ENCODE measurements around the gene DNAJB8. TPM values are rescaled to one million over a fixed set of nuclear protein-coding genes. Genes with fewer than 3 reads are reported as not detected.

Gene DNAJB8
- total and polyA plus RNA-seq, 9 of the 15 experiments (the other 6 are each of a cell fraction or from before 2014, with no cell fraction given), result not detected

DNA sequence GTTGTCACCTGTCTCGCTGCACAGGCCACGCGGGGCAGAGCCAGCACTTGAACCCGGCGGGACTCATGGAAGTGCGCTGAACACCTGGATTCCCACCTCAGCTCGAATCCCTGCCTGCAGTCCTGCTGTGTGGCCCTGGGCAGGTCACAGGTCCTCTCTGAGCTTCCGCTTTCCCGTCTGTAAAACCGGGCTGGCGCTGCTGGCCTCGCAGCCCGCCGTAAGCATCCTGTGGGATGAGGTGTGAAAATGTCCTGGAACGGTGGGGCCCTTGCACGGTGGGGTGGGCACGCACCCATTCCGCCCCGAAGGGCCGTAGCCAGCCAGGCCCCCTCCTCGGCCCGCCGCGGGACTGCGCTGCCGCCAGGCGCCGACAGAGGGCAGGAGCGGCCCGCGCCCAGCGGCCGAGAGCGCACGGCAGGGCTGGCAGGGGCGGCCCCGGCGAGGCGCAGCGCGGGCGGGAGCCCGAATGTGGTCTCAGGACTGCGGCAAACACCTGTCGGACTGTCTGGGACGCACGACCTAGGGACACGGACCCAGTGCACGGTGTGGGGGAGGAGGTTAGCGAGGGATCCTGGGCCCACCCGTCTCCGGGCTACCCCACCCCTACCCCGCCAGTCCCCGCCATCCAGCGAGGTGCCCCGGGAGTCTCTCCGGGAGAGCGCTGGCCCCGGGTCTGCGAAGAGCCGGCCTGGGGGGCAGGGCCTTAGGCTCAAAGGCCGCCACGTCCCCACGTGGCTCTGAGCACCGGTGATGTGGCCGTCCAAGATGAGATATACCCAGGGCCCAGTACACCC, 40.4 kb downstream of the DNAJB8 start (continued):
- TF ChIP-seq EZH2 (IDR thresholded peaks at IDR 0.05; ENCODE audit: borderline replicate concordance, low read depth, low read length) (no peak), KAT2B (IDR thresholded peaks at IDR 0.05; ENCODE audit: low read depth, low read length) (no peak), TCF3 (CRISPR knock-in tag; IDR thresholded peaks at IDR 0.05) (no peak; the same call in 1 of the 2 replicates), RAD21 (CRISPR knock-in tag; conservative IDR thresholded peaks at IDR 0.05 in 1 of 2, IDR thresholded peaks at IDR 0.05 in 1 of 2) (peak; percentile 54 to 83), MYC (IDR thresholded peaks at IDR 0.05; ENCODE audit: low read depth, low read length) (0 out of 2 replicates have a peak, but pooled peaks have one; percentile 55), MYC (CRISPR knock-in tag; IDR thresholded peaks at IDR 0.05; ENCODE audit: borderline replicate concordance, low read depth) (no peak), TRIM24 (IDR thresholded peaks at IDR 0.05) (no peak)
- TF ChIP-seq, protein P1, sequence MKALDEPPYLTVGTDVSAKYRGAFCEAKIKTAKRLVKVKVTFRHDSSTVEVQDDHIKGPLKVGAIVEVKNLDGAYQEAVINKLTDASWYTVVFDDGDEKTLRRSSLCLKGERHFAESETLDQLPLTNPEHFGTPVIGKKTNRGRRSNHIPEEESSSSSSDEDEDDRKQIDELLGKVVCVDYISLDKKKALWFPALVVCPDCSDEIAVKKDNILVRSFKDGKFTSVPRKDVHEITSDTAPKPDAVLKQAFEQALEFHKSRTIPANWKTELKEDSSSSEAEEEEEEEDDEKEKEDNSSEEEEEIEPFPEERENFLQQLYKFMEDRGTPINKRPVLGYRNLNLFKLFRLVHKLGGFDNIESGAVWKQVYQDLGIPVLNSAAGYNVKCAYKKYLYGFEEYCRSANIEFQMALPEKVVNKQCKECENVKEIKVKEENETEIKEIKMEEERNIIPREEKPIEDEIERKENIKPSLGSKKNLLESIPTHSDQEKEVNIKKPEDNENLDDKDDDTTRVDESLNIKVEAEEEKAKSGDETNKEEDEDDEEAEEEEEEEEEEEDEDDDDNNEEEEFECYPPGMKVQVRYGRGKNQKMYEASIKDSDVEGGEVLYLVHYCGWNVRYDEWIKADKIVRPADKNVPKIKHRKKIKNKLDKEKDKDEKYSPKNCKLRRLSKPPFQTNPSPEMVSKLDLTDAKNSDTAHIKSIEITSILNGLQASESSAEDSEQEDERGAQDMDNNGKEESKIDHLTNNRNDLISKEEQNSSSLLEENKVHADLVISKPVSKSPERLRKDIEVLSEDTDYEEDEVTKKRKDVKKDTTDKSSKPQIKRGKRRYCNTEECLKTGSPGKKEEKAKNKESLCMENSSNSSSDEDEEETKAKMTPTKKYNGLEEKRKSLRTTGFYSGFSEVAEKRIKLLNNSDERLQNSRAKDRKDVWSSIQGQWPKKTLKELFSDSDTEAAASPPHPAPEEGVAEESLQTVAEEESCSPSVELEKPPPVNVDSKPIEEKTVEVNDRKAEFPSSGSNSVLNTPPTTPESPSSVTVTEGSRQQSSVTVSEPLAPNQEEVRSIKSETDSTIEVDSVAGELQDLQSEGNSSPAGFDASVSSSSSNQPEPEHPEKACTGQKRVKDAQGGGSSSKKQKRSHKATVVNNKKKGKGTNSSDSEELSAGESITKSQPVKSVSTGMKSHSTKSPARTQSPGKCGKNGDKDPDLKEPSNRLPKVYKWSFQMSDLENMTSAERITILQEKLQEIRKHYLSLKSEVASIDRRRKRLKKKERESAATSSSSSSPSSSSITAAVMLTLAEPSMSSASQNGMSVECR (CRISPR knock-in tag; IDR thresholded peaks at IDR 0.05), result peak; percentile 37; the same call in 1 of the 2 replicates
- TF ChIP-seq, protein P2, sequence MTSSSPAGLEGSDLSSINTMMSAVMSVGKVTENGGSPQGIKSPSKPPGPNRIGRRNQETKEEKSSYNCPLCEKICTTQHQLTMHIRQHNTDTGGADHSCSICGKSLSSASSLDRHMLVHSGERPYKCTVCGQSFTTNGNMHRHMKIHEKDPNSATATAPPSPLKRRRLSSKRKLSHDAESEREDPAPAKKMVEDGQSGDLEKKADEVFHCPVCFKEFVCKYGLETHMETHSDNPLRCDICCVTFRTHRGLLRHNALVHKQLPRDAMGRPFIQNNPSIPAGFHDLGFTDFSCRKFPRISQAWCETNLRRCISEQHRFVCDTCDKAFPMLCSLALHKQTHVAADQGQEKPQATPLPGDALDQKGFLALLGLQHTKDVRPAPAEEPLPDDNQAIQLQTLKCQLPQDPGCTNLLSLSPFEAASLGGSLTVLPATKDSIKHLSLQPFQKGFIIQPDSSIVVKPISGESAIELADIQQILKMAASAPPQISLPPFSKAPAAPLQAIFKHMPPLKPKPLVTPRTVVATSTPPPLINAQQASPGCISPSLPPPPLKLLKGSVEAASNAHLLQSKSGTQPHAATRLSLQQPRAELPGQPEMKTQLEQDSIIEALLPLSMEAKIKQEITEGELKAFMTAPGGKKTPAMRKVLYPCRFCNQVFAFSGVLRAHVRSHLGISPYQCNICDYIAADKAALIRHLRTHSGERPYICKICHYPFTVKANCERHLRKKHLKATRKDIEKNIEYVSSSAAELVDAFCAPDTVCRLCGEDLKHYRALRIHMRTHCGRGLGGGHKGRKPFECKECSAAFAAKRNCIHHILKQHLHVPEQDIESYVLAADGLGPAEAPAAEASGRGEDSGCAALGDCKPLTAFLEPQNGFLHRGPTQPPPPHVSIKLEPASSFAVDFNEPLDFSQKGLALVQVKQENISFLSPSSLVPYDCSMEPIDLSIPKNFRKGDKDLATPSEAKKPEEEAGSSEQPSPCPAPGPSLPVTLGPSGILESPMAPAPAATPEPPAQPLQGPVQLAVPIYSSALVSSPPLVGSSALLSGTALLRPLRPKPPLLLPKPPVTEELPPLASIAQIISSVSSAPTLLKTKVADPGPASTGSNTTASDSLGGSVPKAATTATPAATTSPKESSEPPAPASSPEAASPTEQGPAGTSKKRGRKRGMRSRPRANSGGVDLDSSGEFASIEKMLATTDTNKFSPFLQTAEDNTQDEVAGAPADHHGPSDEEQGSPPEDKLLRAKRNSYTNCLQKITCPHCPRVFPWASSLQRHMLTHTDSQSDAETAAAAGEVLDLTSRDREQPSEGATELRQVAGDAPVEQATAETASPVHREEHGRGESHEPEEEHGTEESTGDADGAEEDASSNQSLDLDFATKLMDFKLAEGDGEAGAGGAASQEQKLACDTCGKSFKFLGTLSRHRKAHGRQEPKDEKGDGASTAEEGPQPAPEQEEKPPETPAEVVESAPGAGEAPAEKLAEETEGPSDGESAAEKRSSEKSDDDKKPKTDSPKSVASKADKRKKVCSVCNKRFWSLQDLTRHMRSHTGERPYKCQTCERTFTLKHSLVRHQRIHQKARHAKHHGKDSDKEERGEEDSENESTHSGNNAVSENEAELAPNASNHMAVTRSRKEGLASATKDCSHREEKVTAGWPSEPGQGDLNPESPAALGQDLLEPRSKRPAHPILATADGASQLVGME (CRISPR knock-in tag; IDR thresholded peaks at IDR 0.05), result no peak
- TF ChIP-seq, protein P3, sequence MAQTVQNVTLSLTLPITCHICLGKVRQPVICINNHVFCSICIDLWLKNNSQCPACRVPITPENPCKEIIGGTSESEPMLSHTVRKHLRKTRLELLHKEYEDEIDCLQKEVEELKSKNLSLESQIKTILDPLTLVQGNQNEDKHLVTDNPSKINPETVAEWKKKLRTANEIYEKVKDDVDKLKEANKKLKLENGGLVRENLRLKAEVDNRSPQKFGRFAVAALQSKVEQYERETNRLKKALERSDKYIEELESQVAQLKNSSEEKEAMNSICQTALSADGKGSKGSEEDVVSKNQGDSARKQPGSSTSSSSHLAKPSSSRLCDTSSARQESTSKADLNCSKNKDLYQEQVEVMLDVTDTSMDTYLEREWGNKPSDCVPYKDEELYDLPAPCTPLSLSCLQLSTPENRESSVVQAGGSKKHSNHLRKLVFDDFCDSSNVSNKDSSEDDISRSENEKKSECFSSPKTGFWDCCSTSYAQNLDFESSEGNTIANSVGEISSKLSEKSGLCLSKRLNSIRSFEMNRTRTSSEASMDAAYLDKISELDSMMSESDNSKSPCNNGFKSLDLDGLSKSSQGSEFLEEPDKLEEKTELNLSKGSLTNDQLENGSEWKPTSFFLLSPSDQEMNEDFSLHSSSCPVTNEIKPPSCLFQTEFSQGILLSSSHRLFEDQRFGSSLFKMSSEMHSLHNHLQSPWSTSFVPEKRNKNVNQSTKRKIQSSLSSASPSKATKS (CRISPR knock-in tag; IDR thresholded peaks at IDR 0.05), result no peak
- TF ChIP-seq, protein P4, sequence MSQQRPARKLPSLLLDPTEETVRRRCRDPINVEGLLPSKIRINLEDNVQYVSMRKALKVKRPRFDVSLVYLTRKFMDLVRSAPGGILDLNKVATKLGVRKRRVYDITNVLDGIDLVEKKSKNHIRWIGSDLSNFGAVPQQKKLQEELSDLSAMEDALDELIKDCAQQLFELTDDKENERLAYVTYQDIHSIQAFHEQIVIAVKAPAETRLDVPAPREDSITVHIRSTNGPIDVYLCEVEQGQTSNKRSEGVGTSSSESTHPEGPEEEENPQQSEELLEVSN (IDR thresholded peaks at IDR 0.05; ENCODE audit: borderline replicate concordance in 1 of 2, extremely low read depth in 1 of 2, insufficient read depth in 1 of 2, insufficient read length in 1 of 2, low read depth in 1 of 2, low read length in 1 of 2, poor library complexity in 1 of 2, severe bottlenecking in 1 of 2), result peak; percentile 70 to 84

Data from K562 (cell line).